GM10248 (cell line): ENCODE data around the gene RASSF9.

Experiments
- CTCF ChIA-PET: fragments of 300-600 bp; sonication (Branson Sonifier 250); formaldehyde crosslinking; extraction: SDS; loops from one replicate; lab custom pipeline; 2021; ENCODE audit warnings: antibody characterized with exemption; lab: Yijun Ruan, JAX
- POLR2A ChIA-PET: fragments of 350-650 bp; sonication (Branson Sonifier 250); formaldehyde crosslinking; extraction: SDS; loops from one replicate; lab custom pipeline; 2020; ENCODE audit warnings: antibody characterized with exemption; lab: Yijun Ruan, JAX
- DNase-seq: peaks from one replicate; pipeline ENCODE4 v3.0.0; 2012; ENCODE audit errors: extremely low spot score
- TF ChIP-seq, protein P1 (sequence below): IDR thresholded peaks from 2 replicates; pipeline ENCODE4 v1.5.1; 2012; ENCODE audit warnings: mild to moderate bottlenecking, low read depth; ENCODE audit errors: extremely low read depth, missing control alignments, control extremely low read depth

Gene RASSF9

DNA sequence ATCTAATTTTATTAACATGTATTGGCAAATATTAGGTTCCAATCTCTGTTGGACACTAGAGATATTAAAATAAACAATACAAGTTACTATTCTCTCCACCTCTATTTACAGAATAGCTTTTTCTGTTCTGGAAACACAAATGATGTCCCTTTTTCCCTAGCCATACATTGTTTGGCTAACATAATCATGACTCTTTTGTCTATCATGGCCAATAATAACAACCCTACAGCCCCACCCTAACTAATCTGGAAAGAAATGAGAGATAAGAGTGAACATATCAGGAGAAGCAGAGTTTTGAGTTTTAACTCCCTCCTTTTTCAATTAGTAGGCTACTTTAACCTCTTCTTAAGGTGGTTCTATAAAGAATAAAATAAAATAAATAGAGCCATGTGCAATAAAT is 40.2 kb downstream of the RASSF9 start:
- CTCF ChIA-PET, result interaction anchor here (0.8 kb wide), 1 partner anchor 9 kb away, joined by 3 read pairs; no protein-coding TSS in a partner anchor
- no peak for DNase-seq
- POLR2A ChIA-PET, result no interaction called here
- TF ChIP-seq, protein P1, sequence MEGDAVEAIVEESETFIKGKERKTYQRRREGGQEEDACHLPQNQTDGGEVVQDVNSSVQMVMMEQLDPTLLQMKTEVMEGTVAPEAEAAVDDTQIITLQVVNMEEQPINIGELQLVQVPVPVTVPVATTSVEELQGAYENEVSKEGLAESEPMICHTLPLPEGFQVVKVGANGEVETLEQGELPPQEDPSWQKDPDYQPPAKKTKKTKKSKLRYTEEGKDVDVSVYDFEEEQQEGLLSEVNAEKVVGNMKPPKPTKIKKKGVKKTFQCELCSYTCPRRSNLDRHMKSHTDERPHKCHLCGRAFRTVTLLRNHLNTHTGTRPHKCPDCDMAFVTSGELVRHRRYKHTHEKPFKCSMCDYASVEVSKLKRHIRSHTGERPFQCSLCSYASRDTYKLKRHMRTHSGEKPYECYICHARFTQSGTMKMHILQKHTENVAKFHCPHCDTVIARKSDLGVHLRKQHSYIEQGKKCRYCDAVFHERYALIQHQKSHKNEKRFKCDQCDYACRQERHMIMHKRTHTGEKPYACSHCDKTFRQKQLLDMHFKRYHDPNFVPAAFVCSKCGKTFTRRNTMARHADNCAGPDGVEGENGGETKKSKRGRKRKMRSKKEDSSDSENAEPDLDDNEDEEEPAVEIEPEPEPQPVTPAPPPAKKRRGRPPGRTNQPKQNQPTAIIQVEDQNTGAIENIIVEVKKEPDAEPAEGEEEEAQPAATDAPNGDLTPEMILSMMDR, result no peak

DNA sequence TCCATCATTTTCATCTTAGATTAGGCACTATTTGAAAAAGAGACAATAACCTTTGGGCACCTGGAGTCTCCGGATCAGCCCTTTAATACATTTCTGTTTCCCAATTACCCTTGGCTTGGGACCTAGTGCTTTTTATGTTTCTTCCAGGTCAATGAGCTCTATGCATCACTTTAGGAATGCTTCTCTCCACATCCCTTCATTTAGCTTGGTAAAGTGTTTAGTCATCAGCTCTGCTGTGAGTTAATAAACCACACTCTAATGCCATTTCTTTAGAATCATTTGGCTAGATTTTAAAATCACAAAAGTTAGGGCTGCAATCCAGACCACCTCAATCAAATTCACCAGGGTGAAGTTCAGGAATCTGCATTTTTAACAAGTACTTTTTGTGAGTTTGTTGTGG is 41.7 kb downstream of the RASSF9 start:
- no peak for DNase-seq
- ChIA-PET POLR2A (no interaction called here), CTCF (interaction anchor here (1.0 to 1.1 kb wide), 2 partner anchors 10 to 25 kb away, joined by 3 to 5 read pairs; no protein-coding TSS in a partner anchor)
- TF ChIP-seq, protein P1, result no peak

DNA sequence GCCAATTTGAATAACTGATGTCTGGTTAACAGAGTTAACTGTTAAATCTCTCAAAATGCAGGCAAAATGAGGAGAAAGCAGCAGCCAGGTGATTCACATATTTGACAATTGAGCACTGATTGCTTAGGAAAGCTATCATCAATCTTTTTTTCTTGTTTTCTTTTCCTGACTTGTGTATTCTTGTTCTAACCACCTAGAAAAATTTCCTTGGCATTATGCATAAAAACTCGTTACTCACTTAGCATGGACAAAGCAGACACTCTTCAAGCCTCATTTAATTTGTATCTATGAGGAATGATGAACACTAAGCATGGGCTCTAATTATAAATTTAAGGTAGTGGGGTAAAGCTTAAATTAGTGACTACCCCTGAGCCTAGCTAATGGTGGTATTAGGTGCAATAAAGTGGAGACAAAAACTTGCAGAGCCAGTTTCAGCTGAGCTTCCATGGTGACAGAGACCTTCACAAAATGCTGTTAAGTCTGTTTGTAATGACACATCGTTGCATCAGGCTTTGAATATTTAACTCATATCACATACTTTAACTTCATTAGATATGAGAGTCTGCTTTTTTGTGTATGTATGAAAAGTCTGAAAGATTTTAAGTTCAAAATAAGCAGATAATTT is 52.0 kb downstream of the RASSF9 start:
- no peak for DNase-seq
- TF ChIP-seq, protein P1, result no peak
- ChIA-PET POLR2A (no interaction called here), CTCF (no interaction called here)

DNA sequence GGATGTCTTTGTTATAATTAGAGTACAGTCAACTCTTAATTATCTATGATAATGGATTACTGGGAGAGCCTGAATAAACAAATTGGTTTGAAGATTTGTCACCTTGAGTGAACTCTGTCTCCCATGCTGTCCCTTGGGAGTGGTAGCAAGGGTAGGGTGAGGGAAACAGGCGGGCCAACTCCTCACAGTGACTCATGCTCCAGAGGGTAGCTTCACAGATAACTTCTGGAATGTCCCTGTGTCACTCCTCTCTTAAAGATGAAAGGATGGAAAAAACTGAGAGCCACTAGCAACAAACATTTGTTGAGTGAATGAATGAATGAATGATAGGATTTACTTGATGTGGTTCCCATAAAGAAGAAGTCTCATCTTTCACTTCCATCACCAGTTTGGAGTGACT is 53.5 kb downstream of the RASSF9 start:
- CTCF ChIA-PET, result interaction anchor here (0.9 kb wide), 1 partner anchor 11 kb away, joined by 3 read pairs; no protein-coding TSS in a partner anchor
- TF ChIP-seq, protein P1, result no peak
- DNase-seq, result no peak
- POLR2A ChIA-PET, result no interaction called here

DNA sequence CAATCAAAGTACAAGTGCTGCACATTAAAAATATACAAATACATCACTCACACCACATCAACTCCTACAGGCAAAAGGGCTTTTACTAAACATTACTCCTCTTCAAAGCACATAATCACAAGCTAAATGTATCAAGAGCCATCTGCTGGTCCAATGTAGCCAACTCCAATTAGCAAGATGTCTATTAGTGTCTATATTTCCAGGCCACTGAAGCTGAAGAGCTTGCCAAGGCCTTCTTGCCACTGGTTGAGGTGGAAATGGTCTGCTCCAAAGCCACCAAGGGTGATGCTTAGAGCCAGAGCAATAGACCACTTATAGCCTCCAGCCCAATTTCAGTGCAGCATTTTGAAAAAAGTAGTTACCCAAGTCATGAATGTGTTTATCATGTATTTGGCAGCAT is 54.4 kb downstream of the RASSF9 start:
- ChIA-PET POLR2A (no interaction called here), CTCF (interaction anchor here (0.9 to 1.2 kb wide), 2 partner anchors 10 to 16 kb away, joined by 3 read pairs; no protein-coding TSS in a partner anchor)
- TF ChIP-seq, protein P1, result no peak
- no peak for DNase-seq

DNA sequence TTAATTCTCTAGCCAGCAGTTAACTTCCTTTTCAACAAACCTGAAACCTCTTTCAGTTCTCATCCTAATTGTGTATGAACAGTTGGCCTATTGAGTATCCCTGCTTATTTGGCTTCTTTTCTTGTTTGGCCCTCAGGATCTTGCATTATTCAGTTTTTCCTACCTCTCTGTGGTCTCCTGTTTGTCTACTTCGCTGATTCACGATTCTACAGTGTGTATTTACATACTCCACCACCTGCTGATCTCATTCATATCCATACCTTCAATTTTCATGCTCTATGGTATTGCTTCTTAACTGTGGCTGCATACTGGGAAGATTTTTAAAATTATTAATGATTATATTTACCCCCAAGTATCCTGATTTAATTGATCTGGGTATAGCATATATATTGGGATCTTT is 56.4 kb downstream of the RASSF9 start:
- TF ChIP-seq, protein P1, result no peak
- DNase-seq, result no peak
- CTCF ChIA-PET, result no interaction called here
- POLR2A ChIA-PET, result no interaction called here
